Peyer's patch (tissue), 4 donors: ENCODE results near the gene WIPF1.

Experiments
- CTCF ChIP-seq, 6 experiments: fragments of 450-650 bp in 4 of 6; fragments of 200-600 bp in 2 of 6; sonication (generic) in 1 of 6; IDR thresholded peaks; one replicate each; pipeline ENCODE4 v1.5.1; 2017 to 2019; ENCODE audit warnings: antibody characterized with exemption in 6 of 6, mild to moderate bottlenecking in 3 of 6, moderate library complexity in 1 of 6
- POLR2A ChIP-seq, 2 donors: fragments of 450-650 bp; IDR thresholded peaks; one replicate each; pipeline ENCODE4 v1.5.1; 2017; ENCODE audit warnings: antibody characterized with exemption in 2 of 2, mild to moderate bottlenecking in 2 of 2, moderate library complexity in 2 of 2

- TF ChIP-seq CTCF (IDR thresholded peaks at IDR 0.05): no peak
- TF ChIP-seq POLR2A (IDR thresholded peaks at IDR 0.05): no peak
Observed at GRCh38 chr2:174630107-174630506, 32.5 kb upstream of the WIPF1 start.
